ENCODE measurements around the gene C19orf85. TPM values are rescaled to one million over a fixed set of nuclear protein-coding genes. Genes with fewer than 3 reads are reported as not detected.

C19orf85 gene
- polyA plus RNA-seq, 2 of the 4 experiments (the other 2 are of a cell fraction), result not detected

DNA sequence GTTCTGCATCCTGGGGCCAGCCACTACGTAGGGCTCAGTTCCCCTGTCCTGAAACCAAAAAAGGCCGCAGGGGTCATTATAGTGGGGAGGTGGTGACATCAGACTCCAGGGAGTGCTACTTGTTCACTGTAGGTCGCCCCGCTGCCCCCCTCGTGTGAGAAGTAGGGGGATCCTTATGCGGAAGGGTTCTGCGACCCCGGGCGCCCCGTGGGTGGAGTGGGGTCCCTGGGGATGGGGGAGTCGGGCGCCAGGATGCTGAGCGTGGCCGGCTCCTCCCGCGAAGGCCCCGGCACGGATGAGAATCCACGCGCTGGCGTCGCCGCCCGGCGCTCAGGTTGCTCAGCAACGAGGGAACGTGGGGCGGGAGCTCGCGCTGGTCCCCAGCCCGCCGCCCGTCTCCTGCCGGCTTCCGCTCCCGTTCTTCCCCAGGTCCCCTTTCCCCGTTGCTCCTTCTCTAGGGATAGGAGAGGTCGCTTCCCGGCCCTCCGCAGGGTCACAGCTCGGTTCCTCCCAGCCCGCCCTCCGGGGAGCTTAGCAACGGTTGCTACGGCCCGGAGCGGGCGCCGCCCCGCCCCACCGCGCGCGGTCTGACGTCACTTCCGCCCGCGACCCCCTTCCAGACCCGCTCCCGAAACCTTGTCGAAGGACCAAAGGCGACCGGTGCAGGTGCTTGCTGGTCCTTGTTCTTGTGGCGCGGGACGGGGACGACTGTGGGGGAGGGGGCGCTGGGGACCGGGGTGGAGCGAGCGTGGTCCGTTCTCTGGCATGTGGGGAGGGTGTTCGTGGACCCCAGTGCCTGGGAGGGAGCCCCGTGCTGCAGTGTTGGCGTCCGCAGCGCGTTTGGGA is 20.3 kb upstream of the C19orf85 start, which contains the start of gene NAT14 (continued):
- no peak for TF ChIP-seq RAD21 (conservative IDR thresholded peaks at IDR 0.05 in 1 of 2, IDR thresholded peaks at IDR 0.05 in 1 of 2)
- TF ChIP-seq SMC3 (IDR thresholded peaks at IDR 0.05), result no peak
- TF ChIP-seq RCOR1 (IDR thresholded peaks at IDR 0.05; ENCODE audit: low read depth, low read length), result no peak
- TF ChIP-seq HOXA7 (CRISPR knock-in tag; IDR thresholded peaks at IDR 0.05), result peak; percentile 85
- 0 out of 2 replicates have a peak, but pooled peaks have one; percentile 15 for TF ChIP-seq GATA3 (IDR thresholded peaks at IDR 0.05; ENCODE audit: borderline replicate concordance)
- no peak for TF ChIP-seq BHLHE40 (IDR thresholded peaks at IDR 0.05; ENCODE audit: low read depth, low read length)
- no peak for TF ChIP-seq ZFP36 (IDR thresholded peaks at IDR 0.05; ENCODE audit: borderline replicate concordance, partially characterized antibody)
- TF ChIP-seq RFX5 (IDR thresholded peaks at IDR 0.05), result peak; percentile 72
- peak; percentile 60; the same call in 1 of the 2 replicates for TF ChIP-seq E2F6 (IDR thresholded peaks at IDR 0.05; ENCODE audit: borderline replicate concordance, low read depth)
- TF ChIP-seq NR3C1 (IDR thresholded peaks at IDR 0.05), result no peak
- peak; percentile 83; the same call in 1 of the 2 replicates for TF ChIP-seq POLR2AphosphoS2 (conservative IDR thresholded peaks at IDR 0.05; ENCODE audit: low read length)
- TF ChIP-seq HEYL (CRISPR knock-in tag; IDR thresholded peaks at IDR 0.05), result no peak
- peak; percentile 90 for TF ChIP-seq TFCP2L1 (CRISPR knock-in tag; IDR thresholded peaks at IDR 0.05)
- TF ChIP-seq FOSB (CRISPR knock-in tag; IDR thresholded peaks at IDR 0.05), result peak; percentile 86; the same call in 1 of the 2 replicates
- TF ChIP-seq CTCF (IDR thresholded peaks at IDR 0.05), result no peak
- TF ChIP-seq, protein P1, sequence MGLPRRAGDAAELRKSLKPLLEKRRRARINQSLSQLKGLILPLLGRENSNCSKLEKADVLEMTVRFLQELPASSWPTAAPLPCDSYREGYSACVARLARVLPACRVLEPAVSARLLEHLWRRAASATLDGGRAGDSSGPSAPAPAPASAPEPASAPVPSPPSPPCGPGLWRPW (IDR thresholded peaks at IDR 0.05), result no peak

DNA sequence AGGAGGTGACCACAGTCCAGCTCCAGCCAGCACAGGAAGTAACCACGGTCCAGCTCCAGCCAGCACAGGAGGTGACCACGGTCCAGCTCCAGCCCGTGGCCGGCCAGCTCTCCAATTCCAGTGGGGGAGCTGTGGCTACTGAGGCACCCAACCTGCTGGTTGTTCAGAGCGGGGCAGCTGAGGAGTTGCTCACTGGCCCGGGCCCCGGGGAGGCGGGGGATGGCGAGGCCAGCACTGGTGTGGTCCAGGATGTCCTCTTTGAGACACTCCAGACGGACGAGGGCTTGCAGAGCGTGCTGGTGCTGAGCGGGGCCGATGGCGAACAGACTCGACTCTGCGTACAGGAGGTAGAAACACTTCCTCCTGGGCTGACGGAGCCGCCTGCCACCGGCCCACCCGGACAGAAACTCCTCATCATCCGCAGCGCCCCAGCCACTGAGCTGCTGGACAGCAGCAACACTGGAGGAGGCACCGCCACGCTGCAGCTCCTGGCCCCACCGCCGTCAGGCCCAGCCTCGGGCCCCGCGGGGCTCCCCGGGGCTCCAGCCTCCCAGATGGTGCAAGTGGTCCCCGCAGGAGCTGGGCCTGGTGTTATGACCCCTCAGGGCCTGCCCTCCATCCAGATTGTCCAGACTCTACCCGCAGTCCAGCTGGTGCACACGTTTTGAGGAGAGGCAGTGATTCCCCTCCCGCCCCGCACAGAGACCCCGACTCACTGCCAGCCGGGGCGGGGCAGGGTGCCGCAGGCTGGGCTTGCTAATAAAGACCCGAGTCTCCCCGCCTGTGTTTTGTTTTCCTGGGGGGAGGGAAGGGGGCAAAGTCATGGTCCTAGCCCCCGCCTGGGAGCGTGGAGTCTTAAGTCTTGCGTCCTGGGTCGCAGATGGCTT is 19.4 kb upstream of the C19orf85 start:
- H3K27ac ChIP-seq, result peak overlapping the region; percentile 89 to 93; a peak in 5 of 6 replicates
- no peak for ATAC-seq
- CTCF ChIA-PET, result interaction anchor here (1.4 to 17.3 kb wide), 6 partner anchors 14 to 148 kb away, joined by 4 to 219 read pairs (median 13); partner anchors contain the start of gene ZNF865
- WGBS (ENCODE audit: missing lambda C conversion rate), result 85% methylated on average over 38 of the region's 46 CpGs
- TF ChIP-seq GATA3 (IDR thresholded peaks at IDR 0.05; ENCODE audit: borderline replicate concordance), result no peak
- no peak for TF ChIP-seq HOXB13 (CRISPR knock-in tag; IDR thresholded peaks at IDR 0.05; ENCODE audit: low read depth)
- TF ChIP-seq HOXB5 (CRISPR knock-in tag; IDR thresholded peaks at IDR 0.05), result no peak
- no peak for TF ChIP-seq ZC3H11A (IDR thresholded peaks at IDR 0.05)
- no peak for TF ChIP-seq RCOR1 (IDR thresholded peaks at IDR 0.05; ENCODE audit: low read depth, low read length)
- no peak for TF ChIP-seq FOSB (CRISPR knock-in tag; IDR thresholded peaks at IDR 0.05)
- TF ChIP-seq ZFP36 (IDR thresholded peaks at IDR 0.05; ENCODE audit: borderline replicate concordance, partially characterized antibody), result no peak
- TF ChIP-seq SREBF2 (IDR thresholded peaks at IDR 0.05), result no peak
- TF ChIP-seq HDAC2 (IDR thresholded peaks at IDR 0.05), result no peak
- TF ChIP-seq EP300 (IDR thresholded peaks at IDR 0.05), result no peak
- TF ChIP-seq TFCP2L1 (CRISPR knock-in tag; IDR thresholded peaks at IDR 0.05), result no peak
- TF ChIP-seq BCL3 (IDR thresholded peaks at IDR 0.05), result no peak
- TF ChIP-seq ZNF302 (CRISPR knock-in tag; IDR thresholded peaks at IDR 0.05), result no peak
- no peak for TF ChIP-seq KDM1A (IDR thresholded peaks at IDR 0.05; ENCODE audit: low read depth)
- no peak for TF ChIP-seq HEYL (CRISPR knock-in tag; IDR thresholded peaks at IDR 0.05)
- TF ChIP-seq SMC3 (IDR thresholded peaks at IDR 0.05), result no peak
- H3K4me3 ChIP-seq, result peak overlapping the region; percentile 75
- H3K9me3 ChIP-seq, result no peaks in the 10 kb centered on the region
- H3K4me2 ChIP-seq, result peak overlapping the region; percentile 97
- no peak for DNase-seq (ENCODE audit: low read depth in 1 of 2, low spot score in 1 of 2)
- peaks cover 49% of the 10 kb centered on the region for H3K4me1 ChIP-seq
- no peak for FAIRE-seq
- POLR2A ChIA-PET, result interaction anchor here (0.6 to 4.1 kb wide), 7 partner anchors 8 to 396 kb away, joined by 3 to 53 read pairs (median 4); partner anchors contain the start of genes ISOC2, UBE2S and ZNF628
